Measurements from ENCODE around the gene STXBP6.

Gene STXBP6

GRCh38 chr14:24761141-24761540 lies 288.8 kb downstream of the STXBP6 start:
- no peak overlapping the region for H3K27ac ChIP-seq (ENCODE audit: low read depth, low read length)

More at GRCh38 chr14:24761141-24761540, 288.8 kb downstream of the STXBP6 start:
- H3K79me2 ChIP-seq (ENCODE audit: insufficient read depth, low read length), result no peaks in the 10 kb centered on the region
- H2AFZ ChIP-seq (ENCODE audit: low read depth, low read length, severe bottlenecking), result no peak overlapping the region
- H3K4me2 ChIP-seq (ENCODE audit: low read depth, low read length, poor library complexity, severe bottlenecking), result no peak overlapping the region
- no peak for TF ChIP-seq EZH2phosphoT487 (conservative IDR thresholded peaks at IDR 0.05; ENCODE audit: low read length)
- TF ChIP-seq CTCF (IDR thresholded peaks at IDR 0.05; ENCODE audit: insufficient read depth, low read length, poor library complexity, severe bottlenecking), result no peak
- H3K9me2 ChIP-seq (replicated peaks; ENCODE audit: insufficient read depth, low read length), result no peaks in the 10 kb centered on the region
- no peaks in the 10 kb centered on the region for H3F3A ChIP-seq (ENCODE audit: insufficient read depth)
- H3K9me3 ChIP-seq (ENCODE audit: insufficient read depth, low read length), result no peaks in the 10 kb centered on the region
- H3K9ac ChIP-seq (ENCODE audit: low read length), result no peak overlapping the region
- no peaks in the 10 kb centered on the region for H3K27me3 ChIP-seq (ENCODE audit: low read length)
- H3K4me3 ChIP-seq (ENCODE audit: insufficient read depth, low read length, poor library complexity, severe bottlenecking), result no peak overlapping the region
- H4K20me1 ChIP-seq (ENCODE audit: low read depth, low read length), result no peaks in the 10 kb centered on the region
- H3K36me3 ChIP-seq (ENCODE audit: low read length), result no peaks in the 10 kb centered on the region

All from SU-DHL-6 (cell line).